Heart right ventricle (tissue), 16 donors: ENCODE measurements around the gene TXNRD1. TPM values are rescaled to one million over a fixed set of nuclear protein-coding genes. Genes with fewer than 3 reads are reported as not detected.

Experiments used
- ATAC-seq, 8 donors: fragments of 200-7000 bp; cut with Tn5 transposase; one replicate each; pipeline ENCODE4 v1.9.1; 2020; ENCODE audit warnings: mild to moderate bottlenecking in 8 of 8, moderate library complexity in 8 of 8, moderate number of reproducible peaks in 1 of 8
- DNase-seq, 2 donors: peaks; one replicate each; pipeline ENCODE4 v3.0.0-alpha.2; 2020
- H3K27ac ChIP-seq, 10 donors: fragments of 200-600 bp; sonication (generic) in 2 of 10; one replicate each; pipeline versions ENCODE4 v1.5.0 to v1.8.0; 2020 to 2022; ENCODE audit warnings: mild to moderate bottlenecking in 3 of 10
- H3K27me3 ChIP-seq, 7 donors: fragments of 200-600 bp; one replicate each; pipeline ENCODE4 v1.8.0; 2021 to 2022; ENCODE audit warnings: mild to moderate bottlenecking in 2 of 7
- H3K36me3 ChIP-seq, 9 donors: fragments of 200-600 bp; sonication (generic) in 1 of 9; one replicate each; pipeline versions ENCODE4 v1.5.0 to v1.8.0; 2020 to 2022; ENCODE audit warnings: mild to moderate bottlenecking in 2 of 9
- H3K4me1 ChIP-seq, 9 donors: fragments of 200-600 bp; sonication (generic) in 1 of 9; one replicate each; pipeline versions ENCODE4 v1.5.0 to v1.8.0; 2020 to 2022; ENCODE audit warnings: mild to moderate bottlenecking in 4 of 9
- H3K4me3 ChIP-seq, 10 donors: fragments of 200-600 bp; sonication (generic) in 2 of 10; one replicate each; pipeline versions ENCODE4 v1.5.0 to v1.8.0; 2020 to 2022; ENCODE audit warnings: mild to moderate bottlenecking in 7 of 10, moderate library complexity in 2 of 10
- H3K9me3 ChIP-seq, 11 donors: fragments of 200-600 bp in 10 of 11; sonication (generic) in 2 of 11; one replicate each; pipeline versions ENCODE4 v1.5.0 to v1.8.0; 2013 to 2022; ENCODE audit warnings: mild to moderate bottlenecking in 2 of 11, control low read depth in 1 of 11, moderate library complexity in 1 of 11
- CTCF ChIP-seq, 9 donors: fragments of 200-600 bp; sonication (generic) in 2 of 9; IDR thresholded peaks; one replicate each; pipeline versions ENCODE4 v1.5.0 to v1.8.0; 2021 to 2022; ENCODE audit warnings: antibody characterized with exemption in 9 of 9, mild to moderate bottlenecking in 5 of 9, moderate library complexity in 1 of 9
- WGBS, 2 donors: extraction: QIAGEN DNeasy Blood & Tissue Kit; methylation state at CpG; one replicate each; pipeline ENCODE4 v1.1.7; 2013; ENCODE audit warnings: inconsistent platforms in 1 of 2; 5-methylcytosine and 5-hydroxymethylcytosine counted together
- intact Hi-C, 10 donors: fragments of 100-400 bp; cut with DNase I; formaldehyde crosslinking; loops; one replicate each; pipeline versions ENCODE4 v1.11.1 to v1.14.2; 2022
- polyA plus RNA-seq, 2 donors: library from polyadenylated mRNA; stranded (reverse); fragments of 200-250 nt; gene quantifications; one replicate each; pipeline ENCODE4 v1.2.3, GENCODE V29; 2013
- total RNA-seq, 10 donors: library from RNA; stranded (reverse); fragmentation: NEBNext Ultra II Directional in 3 of 10; extraction: Animal tissue kit (Norgen Biotek cat#: 25700) in 3 of 10; gene quantifications; one replicate each; pipeline versions ENCODE4 v1.2.1 to v1.2.4, GENCODE V29; 2021 to 2023
- donor health status: Arrhythmogenic right ventricular cardiomyopathy.
- donor health status: ischemic (EF 13 %, LVEDD 7.1; RV severe dilation, severe dysfunction).
- donor health status: healthy with polysubstance abuse.
- donor health status: DM: no; HTN: yes; CAD: no.
- donor health status: DM: no; HTN: no; CAD: no.
- donor health status: ischemic (EF 25% LVEDD 6.9; RV normal size, moderate dysfunction).
- donor health status: ischemic (EF 25% LVEDD 5.7; RV mildly dilated, moderate dysfunction).
- donor health status: healthy.
- donor health status: DM: yes; HTN: yes; CAD: no.
- donor health status: Ischemic cardiomyopathy.
- donor health status: ischemic (EF 35%, LVEDD 5.7; RV mildly dilated, moderate dysfunction).
- donor health status: nonischemic (EF 11% LVEDD 7.7; RV severe dilation, severe dysfunction).
- donor health status: DM: yes; HTN: yes; CAD: no.
- donor health status: PGD.
- donor health status: ischemic (EF 29% LVEDD 5.4; RV normal size, mild dysfunction).
- donor health status: nonischemic (EF 23%, LVEDD 6.1; RV moderate dilation, normal function).

TXNRD1 gene
- total and polyA plus RNA-seq, 12 donors: 20.6 to 113 (median 79.5) TPM

GRCh38 chr12:104286516-104287482 lies 71.2 kb downstream of the TXNRD1 start:
- H3K27ac ChIP-seq: peak overlapping the region; percentile 80 to 97 (median 92)
- WGBS, 2 donors: 0% methylated on average over 40 of the region's 40 CpGs
- peak overlapping the region; percentile 50 to 83 (median 72) for H3K4me3 ChIP-seq
- H3K9me3 ChIP-seq: no peaks in the 10 kb centered on the region
- peaks cover 8 to 40% (median 33%) of the 10 kb centered on the region in 9 donors for H3K4me1 ChIP-seq
- peak; percentile 90 to 94 for DNase-seq
- TF ChIP-seq CTCF (IDR thresholded peaks at IDR 0.05): peak in 2 of 9 donors; percentile 7 to 11
- intact Hi-C loops: loop anchor here in 7 of 10 donors (1.0 to 10.0 kb wide), 6 partner anchors 62 to 149 kb away; partner anchors contain the start of genes TXNRD1 (in 4 of the 7) and NFYB (in 1 of the 7)
- peaks cover 0 to 22% (median 4%) of the 10 kb centered on the region in 9 donors for H3K36me3 ChIP-seq
- peak; percentile 92 to 96 (median 94) for ATAC-seq
- no peaks in the 10 kb centered on the region for H3K27me3 ChIP-seq

- H3K36me3 ChIP-seq: peaks cover 0 to 41% (median 11%) of the 10 kb centered on the region in 9 donors
- peak overlapping the region; percentile 50 to 83 (median 72) for H3K4me3 ChIP-seq
- peak; percentile 77 to 87 (median 82) for ATAC-seq
- peaks cover 8 to 56% (median 43%) of the 10 kb centered on the region in 9 donors for H3K4me1 ChIP-seq
- H3K9me3 ChIP-seq: no peaks in the 10 kb centered on the region
- peak; percentile 79 to 82 for DNase-seq
- H3K27me3 ChIP-seq: no peaks in the 10 kb centered on the region
- intact Hi-C loops: loop anchor here in 6 of 10 donors (2.0 to 10.0 kb wide), 4 partner anchors 64 to 151 kb away; partner anchors contain the start of genes TXNRD1 (in 4 of the 6) and NFYB (in 1 of the 6)
- peak in 2 of 9 donors; percentile 11 to 25 for TF ChIP-seq CTCF (IDR thresholded peaks at IDR 0.05)
- 0% methylated on average over 41 of the region's 41 CpGs for WGBS, 2 donors
- peak overlapping the region; percentile 59 to 97 (median 92) for H3K27ac ChIP-seq
Observed at GRCh38 chr12:104288635-104289274, 73.2 kb downstream of the TXNRD1 start.

GRCh38 chr12:104290320-104290719 lies 74.7 kb downstream of the TXNRD1 start:
- H3K9me3 ChIP-seq: no peaks in the 10 kb centered on the region
- peak overlapping the region in 1 of 10 donors; percentile 80 for H3K4me3 ChIP-seq
- 85 to 90% methylated on average over 8 of the region's 8 CpGs for WGBS, 2 donors
- H3K4me1 ChIP-seq: peaks cover 8 to 66% (median 55%) of the 10 kb centered on the region in 9 donors
- ATAC-seq (no peak), DNase-seq (no peak)
- peaks cover 0 to 55% (median 17%) of the 10 kb centered on the region in 9 donors for H3K36me3 ChIP-seq
- intact Hi-C loops: loop anchor here in 1 of 10 donors (5.0 kb wide), 1 partner anchor 73 kb away; the partner anchor contains the start of gene TXNRD1
- TF ChIP-seq CTCF (IDR thresholded peaks at IDR 0.05): no peak
- no peaks in the 10 kb centered on the region for H3K27me3 ChIP-seq
- H3K27ac ChIP-seq: peak overlapping the region in 1 of 10 donors; percentile 94

GRCh38 chr12:104290855-104291254 lies 75.3 kb downstream of the TXNRD1 start:
- H3K4me1 ChIP-seq: peaks cover 7 to 66% (median 55%) of the 10 kb centered on the region in 9 donors
- intact Hi-C loops: loop anchor here in 1 of 10 donors (5.0 kb wide), 1 partner anchor 74 kb away; the partner anchor contains the start of gene TXNRD1
- H3K4me3 ChIP-seq: no peak overlapping the region
- no peak for DNase-seq
- peaks cover 0 to 61% (median 17%) of the 10 kb centered on the region in 9 donors for H3K36me3 ChIP-seq
- no peak overlapping the region for H3K27ac ChIP-seq
- no peaks in the 10 kb centered on the region for H3K9me3 ChIP-seq
- no peak for ATAC-seq
- WGBS, 2 donors: 95 to 97% methylated on average over 4 to 5 of the region's 5 CpGs
- no peak for TF ChIP-seq CTCF (IDR thresholded peaks at IDR 0.05)
- no peaks in the 10 kb centered on the region for H3K27me3 ChIP-seq
